Kidney (tissue), 14 donors: ENCODE measurements around the gene KLHL22. TPM values are rescaled to one million over a fixed set of nuclear protein-coding genes. Genes with fewer than 3 reads are reported as not detected.
"Not testable (repeated sequence)": the region's sequence is repeated elsewhere in the genome, so short reads cannot be mapped to it uniquely, and the experiment has no call there.

ENCODE experiments used
- DNase-seq, 5 donors: peaks; one replicate each; pipeline ENCODE4 v3.0.0-alpha.2; 2013 to 2020
- FAIRE-seq: peaks from 2 replicates; lab custom pipeline; 2012; peaks lifted over from hg19 to GRCh38; lab: Jason Lieb, UNC
- H3K27ac ChIP-seq, 2 donors: one replicate each; pipeline ENCODE4 v1.7.0; 2013; ENCODE audit warnings: low read depth in 2 of 2, low read length in 2 of 2, inconsistent platforms in 1 of 2
- H3K27me3 ChIP-seq: one replicate; pipeline ENCODE4 v1.7.1; 2013; ENCODE audit warnings: low read length, inconsistent platforms; ENCODE audit not compliant: control insufficient read depth, insufficient read depth
- H3K36me3 ChIP-seq, 3 donors: one replicate each; pipeline versions ENCODE4 v1.7.0 to v1.7.1; 2013; ENCODE audit warnings: low read length in 3 of 3, control low read depth in 1 of 3, inconsistent platforms in 1 of 3; ENCODE audit not compliant: insufficient read depth in 3 of 3, control insufficient read depth in 2 of 3
- H3K4me1 ChIP-seq, 3 donors: one replicate each; pipeline versions ENCODE4 v1.7.0 to v1.7.1; 2013; ENCODE audit warnings: low read length in 3 of 3, inconsistent platforms in 1 of 3, low read depth in 1 of 3; ENCODE audit not compliant: control insufficient read depth in 2 of 3, insufficient read depth in 2 of 3
- H3K4me3 ChIP-seq, 3 donors: one replicate each; pipeline versions ENCODE4 v1.7.0 to v1.8.1; 2013; ENCODE audit warnings: low read length in 3 of 3, control low read depth in 1 of 3, inconsistent platforms in 1 of 3
- H3K9ac ChIP-seq, 3 donors: one replicate each; pipeline versions ENCODE4 v1.7.0 to v1.7.1; 2013; ENCODE audit warnings: low read length in 3 of 3, control low read depth in 1 of 3, inconsistent platforms in 1 of 3
- H3K9me3 ChIP-seq, 3 donors: one replicate each; pipeline versions ENCODE4 v1.7.0 to v1.7.1; 2013; ENCODE audit warnings: low read length in 3 of 3, control low read depth in 1 of 3, inconsistent platforms in 1 of 3; ENCODE audit not compliant: control insufficient read depth in 2 of 3, insufficient read depth in 1 of 3
- intact Hi-C: fragments of 100-400 bp; cut with DNase I; formaldehyde crosslinking; loops from one replicate; pipeline ENCODE4 v1.11.1; 2022
- polyA plus RNA-seq: library from polyadenylated mRNA; stranded (reverse); fragments of 350-450 nt; fragmentation: Illumina TruSeq; extraction: RNeasy Lipid Tissue Mini Kit (QIAGEN cat#74804); gene quantifications from one replicate; pipeline ENCODE4 v1.2.3, GENCODE V29; 2014; ENCODE audit warnings: low read depth, low replicate concordance; ENCODE audit not compliant: insufficient read depth
- total RNA-seq: library from RNA; stranded (reverse); fragmentation: NEBNext Ultra II Directional; extraction: Animal tissue kit (Norgen Biotek cat#: 25700); gene quantifications from one replicate; pipeline ENCODE4 v1.2.1, GENCODE V29; 2021
- TF ChIP-seq, protein P1 (sequence below): IDR thresholded peaks from 3 replicates; pipeline ENCODE4 v1.5.1; 2012; ENCODE audit warnings: mild to moderate bottlenecking, moderate library complexity, borderline replicate concordance; ENCODE audit not compliant: insufficient read depth; ENCODE audit errors: extremely low read depth
- donor health status: control.
- donor health status: control.
- donor health status: control.
- donor health status: control.
- donor health status: control.
- donor health status: DM: yes; HTN: yes; CAD: no.
- donor health status: Normal renal cell carcinoma (clear cell type).

The KLHL22 gene
- total and polyA plus RNA-seq, 2 donors from 2014 or later, result 22.4 to 24.3 TPM

DNA sequence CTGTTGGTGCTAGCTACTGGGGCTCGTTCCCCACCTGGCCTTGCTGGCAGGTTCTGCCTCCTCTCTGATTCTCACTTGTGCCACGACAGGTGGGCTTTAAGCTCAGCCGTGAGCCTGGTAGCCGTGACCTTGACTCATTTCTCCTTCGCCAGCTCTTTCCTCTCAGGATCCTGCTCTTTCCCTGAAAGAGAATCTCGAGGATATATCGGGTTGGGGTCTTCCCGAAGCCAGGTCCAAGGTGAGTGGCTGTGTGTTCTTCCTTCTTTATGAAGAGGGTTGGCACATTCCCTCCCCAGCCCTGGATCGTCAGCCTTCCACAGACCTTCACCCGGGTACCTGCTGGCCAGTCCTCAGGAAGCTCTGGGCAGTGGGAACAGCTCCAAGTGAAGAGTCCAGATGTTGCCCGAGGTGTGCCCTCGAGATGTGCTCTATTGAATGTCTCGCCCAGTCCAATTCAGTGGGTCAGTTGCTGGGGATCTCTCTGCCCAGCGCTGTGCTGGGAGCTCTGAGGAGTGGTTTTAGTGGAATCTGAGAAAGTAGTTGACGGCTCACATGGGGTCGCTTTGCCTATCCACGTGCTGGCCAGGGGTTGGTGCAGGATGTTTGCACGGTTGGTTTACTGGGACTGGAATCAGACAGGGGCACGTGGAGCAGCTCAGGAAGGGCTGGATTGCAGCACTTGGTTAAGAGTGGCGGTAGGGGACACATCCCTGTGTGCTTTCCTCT lies 100.3 kb downstream of the KLHL22 start:
- Histone ChIP-seq H3K4me1 (peaks cover 0 to 16% (median 0%) of the 10 kb centered on the region in 3 donors), H3K27ac (no peak overlapping the region), H3K4me3 (peak overlapping the region in 1 of 3 donors; percentile 15), H3K36me3 (no peaks in the 10 kb centered on the region), H3K9me3 (no peaks in the 10 kb centered on the region), H3K27me3 (no peaks in the 10 kb centered on the region), H3K9ac (no peak overlapping the region)
- peak in 3 of 5 donors; percentile 28 to 31 (median 31) for DNase-seq
- TF ChIP-seq, protein P1, sequence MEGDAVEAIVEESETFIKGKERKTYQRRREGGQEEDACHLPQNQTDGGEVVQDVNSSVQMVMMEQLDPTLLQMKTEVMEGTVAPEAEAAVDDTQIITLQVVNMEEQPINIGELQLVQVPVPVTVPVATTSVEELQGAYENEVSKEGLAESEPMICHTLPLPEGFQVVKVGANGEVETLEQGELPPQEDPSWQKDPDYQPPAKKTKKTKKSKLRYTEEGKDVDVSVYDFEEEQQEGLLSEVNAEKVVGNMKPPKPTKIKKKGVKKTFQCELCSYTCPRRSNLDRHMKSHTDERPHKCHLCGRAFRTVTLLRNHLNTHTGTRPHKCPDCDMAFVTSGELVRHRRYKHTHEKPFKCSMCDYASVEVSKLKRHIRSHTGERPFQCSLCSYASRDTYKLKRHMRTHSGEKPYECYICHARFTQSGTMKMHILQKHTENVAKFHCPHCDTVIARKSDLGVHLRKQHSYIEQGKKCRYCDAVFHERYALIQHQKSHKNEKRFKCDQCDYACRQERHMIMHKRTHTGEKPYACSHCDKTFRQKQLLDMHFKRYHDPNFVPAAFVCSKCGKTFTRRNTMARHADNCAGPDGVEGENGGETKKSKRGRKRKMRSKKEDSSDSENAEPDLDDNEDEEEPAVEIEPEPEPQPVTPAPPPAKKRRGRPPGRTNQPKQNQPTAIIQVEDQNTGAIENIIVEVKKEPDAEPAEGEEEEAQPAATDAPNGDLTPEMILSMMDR, result no peak
- FAIRE-seq, result no peak
- intact Hi-C loops, result no loop called here

DNA sequence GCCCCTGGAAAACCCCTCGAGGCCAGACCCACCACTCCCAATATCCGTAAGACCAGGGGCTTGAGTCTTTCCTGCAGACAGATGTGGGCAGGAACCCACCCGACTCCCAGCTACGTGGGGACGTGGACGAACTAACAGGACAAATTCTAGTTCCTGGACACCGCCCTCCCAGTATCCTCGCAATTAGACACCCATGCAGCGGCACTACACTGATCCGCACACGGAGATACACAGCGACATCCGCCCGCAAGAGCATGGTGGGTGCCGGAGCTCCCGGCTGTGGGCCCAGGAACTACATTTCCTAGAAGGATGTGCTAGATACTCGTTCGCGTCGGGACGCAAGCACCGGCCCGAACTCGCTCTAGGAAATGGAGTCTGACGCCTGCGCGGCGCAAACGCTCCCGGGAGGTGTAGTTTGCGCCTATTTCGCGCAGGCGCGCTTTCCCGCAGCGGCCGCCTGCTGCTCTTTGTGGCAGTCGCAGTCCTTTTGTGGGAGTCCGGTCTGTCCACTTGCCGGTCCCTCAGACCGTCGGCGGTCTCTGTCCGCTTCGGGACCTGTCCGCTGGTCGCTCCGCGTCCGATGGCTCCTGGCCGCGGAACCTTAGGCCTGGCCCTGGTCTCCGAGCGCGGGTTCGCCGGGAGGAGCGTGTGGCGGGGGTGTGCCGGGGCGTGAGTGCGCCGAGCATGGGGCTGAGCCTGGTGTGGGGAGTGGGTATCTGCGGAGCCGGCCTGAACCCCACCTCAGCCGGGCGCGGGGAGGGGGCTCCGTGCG lies 101.7 kb downstream of the KLHL22 start, which contains the start of gene ZNF74:
Gene ZNF74 (plus strand): TSS at position 447 of the 772 bp plus-strand sequence. CDS start 478 bp downstream, outside the sequence.
- peaks cover 0 to 16% (median 0%) of the 10 kb centered on the region in 3 donors for H3K4me1 ChIP-seq
- DNase-seq, result peak; percentile 93 to 98 (median 96)
- no peaks in the 10 kb centered on the region for H3K36me3 ChIP-seq
- peak within 1 kb of the TSS; percentile 41 to 67 (median 60) for H3K9ac ChIP-seq
- no peaks in the 10 kb centered on the region for H3K27me3 ChIP-seq
- TF ChIP-seq, protein P1, result no peak
- no peak for FAIRE-seq
- H3K9me3 ChIP-seq, result no peaks in the 10 kb centered on the region
- intact Hi-C loops, result no loop called here
- H3K4me3 ChIP-seq, result peak within 1 kb of the TSS; percentile 75 to 92 (median 87)
- H3K27ac ChIP-seq, result peak within 1 kb of the TSS; percentile 65 to 80

DNA sequence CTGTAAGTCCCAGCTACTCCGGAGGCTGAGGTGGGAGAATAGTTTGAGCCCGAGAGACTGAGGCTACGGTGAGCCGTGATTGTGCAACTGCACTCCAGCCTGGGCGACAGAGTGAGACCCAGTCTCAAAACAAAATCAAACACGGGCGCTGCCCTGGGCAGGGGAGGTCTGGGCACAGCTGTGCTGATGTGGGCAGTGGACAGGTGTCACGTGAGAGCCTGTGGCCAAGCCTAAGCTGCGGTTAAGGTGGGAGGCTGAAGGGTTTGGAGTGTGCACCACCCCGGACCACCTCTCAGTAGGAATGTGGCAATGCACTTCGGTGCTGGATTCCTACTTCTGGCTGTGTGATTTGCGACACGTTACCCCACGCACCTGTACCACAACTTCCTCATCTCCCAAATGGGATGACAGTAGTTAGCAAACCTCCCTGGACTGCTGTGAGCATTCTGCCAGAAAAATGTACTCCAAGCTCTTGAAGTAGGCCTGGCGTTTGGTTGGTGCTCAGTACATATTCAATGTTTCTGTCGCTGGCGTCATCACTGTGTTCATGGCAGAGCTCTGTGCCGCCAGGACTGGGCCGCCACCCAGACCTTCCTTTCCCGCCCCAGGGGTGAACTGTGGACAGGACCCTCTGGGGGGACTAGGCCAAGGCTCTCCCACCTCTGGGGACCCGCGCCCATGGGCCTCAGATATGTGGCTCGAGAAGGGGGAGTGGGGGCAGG lies 102.5 kb downstream of the KLHL22 start:
- no peaks in the 10 kb centered on the region for H3K27me3 ChIP-seq
- peak overlapping the region in 2 of 3 donors; percentile 75 to 92 for H3K4me3 ChIP-seq
- H3K9me3 ChIP-seq, result no peaks in the 10 kb centered on the region
- peaks cover 0 to 16% (median 0%) of the 10 kb centered on the region in 3 donors for H3K4me1 ChIP-seq
- H3K9ac ChIP-seq, result peak overlapping the region in 1 of 3 donors; percentile 60
- intact Hi-C loops, result no loop called here
- H3K27ac ChIP-seq, result no peak overlapping the region
- FAIRE-seq, result no peak
- DNase-seq, result peak in 2 of 5 donors; percentile 10 to 79
- TF ChIP-seq, protein P1, result no peak
- H3K36me3 ChIP-seq, result no peaks in the 10 kb centered on the region

DNA sequence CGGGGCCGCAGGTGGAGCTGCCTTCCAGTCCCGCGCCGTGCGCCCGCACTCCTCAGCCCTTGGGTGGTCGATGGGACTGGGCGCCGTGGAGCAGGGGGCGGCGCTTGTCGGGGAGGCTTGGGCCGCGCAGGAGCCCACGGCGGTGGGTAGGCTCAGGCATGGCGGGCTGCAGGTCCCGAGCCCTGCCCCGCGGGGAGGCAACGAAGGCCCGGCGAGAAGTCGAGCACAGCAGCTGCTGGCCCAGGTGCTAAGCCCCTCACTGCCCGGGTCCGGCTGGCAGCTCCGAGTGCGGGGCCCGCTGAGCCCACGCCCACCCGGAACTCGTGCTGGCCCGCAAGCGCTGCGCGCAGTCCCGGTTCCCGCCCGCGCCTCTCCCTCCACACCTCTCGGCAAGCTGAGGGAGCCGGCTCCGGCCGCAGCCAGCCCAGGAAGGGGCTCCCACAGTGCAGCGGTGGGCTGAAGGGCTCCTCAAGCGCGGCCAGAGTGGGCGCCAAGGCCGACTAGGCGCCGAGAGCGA lies 103.2 kb downstream of the KLHL22 start:
- intact Hi-C loops, H3K9ac ChIP-seq, H3K36me3 ChIP-seq, H3K27me3 ChIP-seq, H3K4me3 ChIP-seq, H3K27ac ChIP-seq, H3K9me3 ChIP-seq, FAIRE-seq: not testable (repeated sequence)
- peaks cover 0 to 16% (median 0%) of the 10 kb centered on the region in 3 donors for H3K4me1 ChIP-seq
- peak in 1 of 5 donors; percentile 69 for DNase-seq
